Measurements from ENCODE around the gene DUSP22. TPM values are rescaled to one million over a fixed set of nuclear protein-coding genes. Genes with fewer than 3 reads are reported as not detected.

The DUSP22 gene
- total RNA-seq, 1 donor from 2014 or later = 48.0 TPM

DNA sequence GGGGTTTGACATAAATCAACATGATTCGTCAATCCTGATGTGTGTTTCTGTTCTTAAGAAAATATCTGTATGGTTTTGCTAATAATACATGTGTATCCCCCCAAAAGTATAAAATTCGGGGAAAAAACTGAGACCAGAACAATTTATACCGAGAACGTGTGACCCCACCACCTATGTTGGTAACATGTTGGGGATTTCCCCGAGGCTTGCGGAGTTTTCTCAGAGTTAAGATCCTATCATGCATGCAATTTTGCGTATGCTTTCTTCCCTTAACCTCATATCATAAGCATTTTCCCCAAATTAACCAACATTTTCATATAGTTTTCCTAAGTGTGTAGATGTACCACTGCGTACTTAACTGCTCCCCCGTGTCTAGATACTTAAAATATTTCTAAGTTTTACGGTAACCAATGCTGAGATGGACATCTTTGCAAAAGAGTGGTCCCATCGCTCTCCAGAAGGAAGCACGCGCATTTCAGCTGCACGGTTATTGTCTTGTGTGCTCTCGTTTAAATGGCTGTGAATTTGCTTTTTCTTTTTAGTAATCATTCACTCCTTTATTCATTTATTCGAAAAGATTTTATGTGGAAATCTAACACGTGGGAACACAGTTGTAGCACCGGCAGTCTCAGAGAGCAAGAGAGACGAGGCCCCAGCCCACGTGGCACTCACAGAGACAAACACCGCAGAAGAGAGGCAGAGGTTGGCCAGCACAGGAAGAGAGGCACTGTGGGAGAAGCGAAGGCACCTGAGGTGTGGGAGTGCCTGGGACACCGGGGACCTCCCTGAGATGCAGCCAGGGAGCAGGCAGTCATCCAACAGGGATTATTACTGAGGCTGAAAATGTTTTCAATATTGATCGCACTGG, 86.0 kb downstream of the DUSP22 start:
- no peak for DNase-seq
- Histone ChIP-seq H3K27me3 (ENCODE audit: low read depth) (peaks cover 96% of the 10 kb centered on the region), H3K27ac (replicated peaks) (no peak overlapping the region), H3K4me1 (peaks cover 10% of the 10 kb centered on the region), H3K9me3 (replicated peaks) (no peaks in the 10 kb centered on the region), H3K36me3 (no peaks in the 10 kb centered on the region), H3K4me3 (no peak overlapping the region)
- intact Hi-C loops (cut with micrococcal nuclease) = no loop called here
- TF ChIP-seq, protein P1, sequence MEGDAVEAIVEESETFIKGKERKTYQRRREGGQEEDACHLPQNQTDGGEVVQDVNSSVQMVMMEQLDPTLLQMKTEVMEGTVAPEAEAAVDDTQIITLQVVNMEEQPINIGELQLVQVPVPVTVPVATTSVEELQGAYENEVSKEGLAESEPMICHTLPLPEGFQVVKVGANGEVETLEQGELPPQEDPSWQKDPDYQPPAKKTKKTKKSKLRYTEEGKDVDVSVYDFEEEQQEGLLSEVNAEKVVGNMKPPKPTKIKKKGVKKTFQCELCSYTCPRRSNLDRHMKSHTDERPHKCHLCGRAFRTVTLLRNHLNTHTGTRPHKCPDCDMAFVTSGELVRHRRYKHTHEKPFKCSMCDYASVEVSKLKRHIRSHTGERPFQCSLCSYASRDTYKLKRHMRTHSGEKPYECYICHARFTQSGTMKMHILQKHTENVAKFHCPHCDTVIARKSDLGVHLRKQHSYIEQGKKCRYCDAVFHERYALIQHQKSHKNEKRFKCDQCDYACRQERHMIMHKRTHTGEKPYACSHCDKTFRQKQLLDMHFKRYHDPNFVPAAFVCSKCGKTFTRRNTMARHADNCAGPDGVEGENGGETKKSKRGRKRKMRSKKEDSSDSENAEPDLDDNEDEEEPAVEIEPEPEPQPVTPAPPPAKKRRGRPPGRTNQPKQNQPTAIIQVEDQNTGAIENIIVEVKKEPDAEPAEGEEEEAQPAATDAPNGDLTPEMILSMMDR (IDR thresholded peaks at IDR 0.05; ENCODE audit: borderline replicate concordance) = no peak

DNA sequence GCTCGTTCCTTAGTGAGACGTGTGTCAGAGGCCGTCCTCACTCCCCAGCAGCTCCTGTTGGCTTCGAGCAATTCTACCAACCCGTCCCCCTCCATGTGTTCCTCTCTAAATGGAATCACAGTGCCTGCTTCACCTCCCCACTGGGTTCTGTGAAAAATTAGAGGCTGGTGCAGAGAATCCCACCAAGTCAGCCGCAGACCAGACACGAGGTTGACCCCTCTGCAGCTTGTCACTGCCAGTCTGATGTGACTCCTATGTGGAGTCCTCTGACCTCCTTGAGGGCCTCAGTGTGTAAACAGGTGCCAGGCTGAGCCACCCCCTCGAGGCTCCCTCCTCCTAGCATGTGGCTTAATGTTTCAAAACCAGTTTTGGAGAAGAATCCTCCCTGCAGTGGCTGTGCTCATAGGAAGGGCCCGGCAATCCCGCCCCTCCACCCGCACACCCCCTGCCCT, 86.7 kb downstream of the DUSP22 start:
- intact Hi-C loops (cut with micrococcal nuclease) = no loop called here
- no peaks in the 10 kb centered on the region for H3K36me3 ChIP-seq

DNA sequence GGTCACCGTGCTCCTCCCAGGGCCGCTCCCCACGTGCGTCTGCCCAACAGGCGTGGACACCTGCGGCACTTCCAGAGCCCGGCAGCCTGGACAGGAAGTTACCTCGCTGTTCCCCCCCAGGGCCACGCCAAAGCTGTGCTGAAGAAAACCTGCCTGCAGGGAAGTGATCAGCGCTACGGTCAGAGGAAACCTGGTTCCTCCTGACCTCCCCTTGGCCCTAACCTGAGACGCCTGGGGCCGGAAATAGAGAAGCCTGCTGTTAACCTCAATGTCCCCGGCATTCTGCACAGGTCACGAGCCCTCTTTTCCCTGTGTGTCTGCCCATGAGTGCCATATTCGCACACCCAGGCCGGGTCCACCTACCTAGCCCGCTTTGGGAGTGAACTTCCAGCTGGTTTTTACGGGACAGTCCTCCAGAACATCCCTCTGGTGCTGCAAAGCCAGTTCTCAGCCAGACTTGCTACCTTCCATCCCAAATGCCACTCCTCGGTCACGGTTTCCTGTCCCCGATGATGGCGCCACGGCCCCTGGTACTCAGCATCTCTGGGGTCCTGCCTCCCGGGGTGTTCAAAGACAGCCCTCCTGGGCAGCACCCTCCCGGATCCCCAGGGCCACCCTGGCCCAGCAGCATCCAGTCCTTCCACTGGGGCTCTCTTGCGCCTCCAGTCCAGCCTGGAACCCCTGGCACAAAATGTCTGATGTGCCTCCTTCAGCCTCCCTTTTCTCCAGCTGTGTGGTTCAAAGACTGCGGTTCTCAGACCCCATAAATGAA, 87.3 kb downstream of the DUSP22 start:
- H3K9me3 ChIP-seq (replicated peaks) = no peaks in the 10 kb centered on the region
- H3K27me3 ChIP-seq (ENCODE audit: low read depth) = peaks cover 96% of the 10 kb centered on the region
- no peaks in the 10 kb centered on the region for H3K36me3 ChIP-seq
- TF ChIP-seq, protein P1 (IDR thresholded peaks at IDR 0.05; ENCODE audit: borderline replicate concordance) = no peak
- DNase-seq = no peak
- intact Hi-C loops (cut with micrococcal nuclease) = no loop called here
- H3K4me3 ChIP-seq = no peak overlapping the region
- H3K4me1 ChIP-seq = no peaks in the 10 kb centered on the region
- H3K27ac ChIP-seq (replicated peaks) = no peak overlapping the region

More for the DNA sequence above, 86.7 kb downstream of the DUSP22 start:
- TF ChIP-seq, protein P1 (IDR thresholded peaks at IDR 0.05; ENCODE audit: borderline replicate concordance) = no peak
- Histone ChIP-seq H3K27me3 (ENCODE audit: low read depth) (peaks cover 96% of the 10 kb centered on the region), H3K9me3 (replicated peaks) (no peaks in the 10 kb centered on the region), H3K4me1 (peaks cover 4% of the 10 kb centered on the region), H3K4me3 (no peak overlapping the region), H3K27ac (replicated peaks) (no peak overlapping the region)
- no peak for DNase-seq

DNA sequence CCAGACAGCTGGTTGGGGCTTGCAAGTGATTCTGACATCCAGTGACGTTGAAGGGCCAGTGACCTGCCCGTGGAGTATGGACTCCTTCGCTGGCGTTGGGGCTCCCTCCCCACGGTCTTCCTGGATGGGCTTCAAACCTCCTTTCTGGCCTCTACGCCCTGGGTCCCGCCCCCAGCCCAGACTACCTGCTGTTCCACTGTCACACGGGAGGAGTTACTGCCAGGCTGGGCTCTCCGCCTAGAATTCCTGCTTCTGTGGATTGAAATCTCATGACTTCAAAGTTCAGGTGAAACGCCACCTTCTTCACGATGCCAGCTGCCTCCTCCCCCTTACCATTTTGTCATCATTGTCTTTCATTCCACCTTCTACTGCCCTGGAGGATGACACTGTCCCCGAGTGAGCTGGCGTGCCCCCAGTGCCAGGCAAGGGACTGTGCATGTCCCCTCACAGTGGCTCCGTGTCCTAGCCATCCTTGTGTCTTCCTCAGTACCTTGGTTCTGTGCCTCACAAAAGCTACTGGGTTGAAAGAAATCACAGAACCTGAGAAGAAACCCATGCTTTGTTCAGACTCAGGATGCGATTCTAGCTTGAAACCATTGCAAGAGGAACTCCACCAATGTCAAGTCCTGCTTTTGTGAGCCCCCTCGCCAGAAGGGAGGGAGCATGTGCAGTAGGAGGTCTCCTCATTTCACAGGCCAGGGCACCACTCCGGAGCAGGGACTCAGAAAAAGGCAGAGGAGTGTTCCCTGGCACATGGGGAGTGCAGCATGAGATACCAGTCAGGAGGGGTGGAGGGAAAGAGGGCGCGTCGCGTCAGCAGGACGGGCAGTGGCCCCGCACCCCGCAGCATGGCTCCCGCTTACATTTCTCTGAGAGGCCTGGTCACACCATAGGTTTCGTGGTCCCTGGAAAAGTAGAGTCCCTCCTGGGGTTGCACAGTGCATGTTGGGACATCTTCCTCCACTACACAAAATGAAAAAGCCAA, 88.2 kb downstream of the DUSP22 start:
- H3K27ac ChIP-seq (replicated peaks) = no peak overlapping the region
- peaks cover 96% of the 10 kb centered on the region for H3K27me3 ChIP-seq (ENCODE audit: low read depth)
- H3K4me3 ChIP-seq = no peak overlapping the region
- H3K9me3 ChIP-seq (replicated peaks) = no peaks in the 10 kb centered on the region
- DNase-seq = no peak
- no peaks in the 10 kb centered on the region for H3K4me1 ChIP-seq
- TF ChIP-seq, protein P1 (IDR thresholded peaks at IDR 0.05; ENCODE audit: borderline replicate concordance) = no peak
- H3K36me3 ChIP-seq = no peaks in the 10 kb centered on the region
- intact Hi-C loops (cut with micrococcal nuclease) = no loop called here
